H1 (cell line): ENCODE results near the gene BNC2. TPM values are rescaled to one million over a fixed set of nuclear protein-coding genes. Genes with fewer than 3 reads are reported as not detected.

Source experiments
- CTCF ChIA-PET: fragments of 300-600 bp; sonication (Branson Sonifier 250); formaldehyde crosslinking; loops from one replicate; lab custom pipeline; 2021; ENCODE audit not compliant: partially characterized antibody; lab: Charles Lee
- POLR2A ChIA-PET: fragments of 300-600 bp; sonication (Branson Sonifier 250); formaldehyde crosslinking; loops from one replicate; lab custom pipeline; 2021; ENCODE audit warnings: inconsistent platforms; ENCODE audit not compliant: partially characterized antibody; lab: Charles Lee
- DNase-seq, 2 experiments: peaks; one replicate each; pipeline versions ENCODE4 v3.0.0 to v3.0.0-alpha.2; 2010 to 2022; ENCODE audit warnings: low spot score in 2 of 2, low read depth in 1 of 2, mixed read lengths in 1 of 2
- FAIRE-seq: peaks from 2 replicates; lab custom pipeline; 2011; peaks lifted over from hg19 to GRCh38; lab: Jason Lieb, UNC
- H2AFZ ChIP-seq: 2 replicates; pipeline ENCODE4 v1.8.1; 2012; ENCODE audit warnings: low read length, inconsistent platforms
- H2AK5ac ChIP-seq: 2 replicates; pipeline ENCODE4 v1.6.1; 2013; ENCODE audit warnings: low read depth, low read length
- H2BK120ac ChIP-seq: replicated peaks from 2 replicates; pipeline ENCODE3; 2013; ENCODE audit warnings: low read depth, low read length, inconsistent platforms
- H2BK12ac ChIP-seq: 2 replicates; pipeline ENCODE4 v1.6.1; 2013; ENCODE audit warnings: low read depth, low read length
- H2BK15ac ChIP-seq: 2 replicates; pipeline ENCODE4 v1.6.1; 2013; ENCODE audit warnings: low read length
- H2BK20ac ChIP-seq: 2 replicates; pipeline ENCODE4 v1.6.1; 2013; ENCODE audit warnings: low read length
- H2BK5ac ChIP-seq: 2 replicates; pipeline ENCODE4 v1.6.1; 2013; ENCODE audit warnings: low read depth, low read length
- H3K14ac ChIP-seq: 2 replicates; pipeline ENCODE4 v1.6.1; 2013; ENCODE audit warnings: inconsistent platforms; ENCODE audit not compliant: insufficient read length
- H3K18ac ChIP-seq: 2 replicates; pipeline ENCODE4 v1.6.1; 2013; ENCODE audit warnings: low read length; ENCODE audit errors: extremely low read depth
- H3K23ac ChIP-seq: 2 replicates; pipeline ENCODE4 v1.6.1; 2013; ENCODE audit warnings: inconsistent platforms; ENCODE audit not compliant: insufficient read length
- H3K23me2 ChIP-seq: 2 replicates; pipeline ENCODE4 v1.6.1; 2013; ENCODE audit warnings: low read depth, low read length
- H3K27ac ChIP-seq: 2 replicates; pipeline ENCODE4 v1.6.1; 2011; ENCODE audit warnings: low read depth, low read length, inconsistent platforms
- H3K27me3 ChIP-seq, 4 experiments: replicated peaks in 1 of 4; 1 replicate in 1 of 4; 2 replicates in 3 of 4; pipeline versions ENCODE4 v1.6.1 to v1.8.1; 2011 to 2013; ENCODE audit warnings: low read length in 3 of 4, mild to moderate bottlenecking in 3 of 4, inconsistent platforms in 2 of 4, mixed read lengths in 2 of 4, moderate library complexity in 1 of 4; ENCODE audit not compliant: control insufficient read depth in 3 of 4, insufficient read depth in 3 of 4; ENCODE audit errors: extremely low read depth in 1 of 4
- H3K36me3 ChIP-seq, 4 experiments: 2 replicates each; pipeline versions ENCODE4 v1.6.1 to v1.8.1; 2011 to 2013; ENCODE audit warnings: mild to moderate bottlenecking in 4 of 4, low read length in 3 of 4, moderate library complexity in 2 of 4, control low read depth in 1 of 4, inconsistent platforms in 1 of 4; ENCODE audit not compliant: insufficient read depth in 4 of 4, control insufficient read depth in 2 of 4
- H3K4ac ChIP-seq: replicated peaks from 2 replicates; pipeline ENCODE3; 2013; ENCODE audit warnings: low read length, low read depth, mixed read lengths, inconsistent platforms; ENCODE audit not compliant: insufficient read length
- H3K4me1 ChIP-seq, 4 experiments: replicated peaks in 1 of 4; 1 replicate in 1 of 4; 2 replicates in 3 of 4; pipeline versions ENCODE4 v1.6.1 to v1.8.1; 2011 to 2013; ENCODE audit warnings: low read length in 3 of 4, inconsistent platforms in 2 of 4, mixed read lengths in 1 of 4; ENCODE audit not compliant: insufficient read depth in 4 of 4, control insufficient read depth in 3 of 4
- H3K4me2 ChIP-seq, 2 experiments: 2 replicates each; pipeline versions ENCODE4 v1.6.1 to v1.8.1; 2011 to 2013; ENCODE audit warnings: low read depth in 2 of 2, low read length in 2 of 2, control low read depth in 1 of 2, inconsistent platforms in 1 of 2, mild to moderate bottlenecking in 1 of 2; ENCODE audit not compliant: insufficient read depth in 1 of 2
- H3K4me3 ChIP-seq, 4 experiments: fragments of 200-600, 300-600 bp in 1 of 4; sonication (generic), shearing (Covaris generic), sonication (Bioruptor Twin) in 1 of 4; 2 replicates each; pipeline versions ENCODE4 v1.5.1 to v1.8.1; 2011 to 2016; ENCODE audit warnings: low read length in 4 of 4, low read depth in 3 of 4, control low read depth in 2 of 4, inconsistent platforms in 2 of 4, mild to moderate bottlenecking in 2 of 4, mixed read lengths in 1 of 4, moderate library complexity in 1 of 4; ENCODE audit not compliant: insufficient read depth in 2 of 4; ENCODE audit errors: extremely low read depth in 1 of 4
- H3K56ac ChIP-seq: replicated peaks from 2 replicates; pipeline ENCODE3; 2013; ENCODE audit warnings: low read depth, mild to moderate bottlenecking, mixed read lengths, low read length, inconsistent platforms; ENCODE audit not compliant: insufficient read length
- H3K79me1 ChIP-seq: 2 replicates; pipeline ENCODE4 v1.6.1; 2013; ENCODE audit warnings: low read depth, low read length, control low read depth
- H3K79me2 ChIP-seq, 2 experiments: 2 replicates each; pipeline versions ENCODE4 v1.6.1 to v1.8.1; 2012 to 2013; ENCODE audit warnings: low read length in 2 of 2, mild to moderate bottlenecking in 2 of 2, inconsistent platforms in 1 of 2; ENCODE audit not compliant: insufficient read depth in 2 of 2, control insufficient read depth in 1 of 2
- H3K9ac ChIP-seq, 4 experiments: replicated peaks in 1 of 4; 1 replicate in 1 of 4; 2 replicates in 3 of 4; pipeline versions ENCODE4 v1.6.1 to v1.8.1; 2011 to 2013; ENCODE audit warnings: low read depth in 3 of 4, low read length in 3 of 4, control low read depth in 2 of 4, mild to moderate bottlenecking in 2 of 4, moderate library complexity in 2 of 4, inconsistent platforms in 1 of 4; ENCODE audit errors: extremely low read depth in 1 of 4
- H3K9me3 ChIP-seq, 2 experiments: 2 replicates each; pipeline versions ENCODE4 v1.6.1 to v1.8.1; 2012 to 2013; ENCODE audit warnings: mild to moderate bottlenecking in 2 of 2, moderate library complexity in 2 of 2, control low read depth in 1 of 2, inconsistent platforms in 1 of 2, low read depth in 1 of 2, low read length in 1 of 2, mixed read lengths in 1 of 2; ENCODE audit not compliant: insufficient read depth in 2 of 2
- H4K20me1 ChIP-seq, 2 experiments: replicated peaks in 1 of 2; 2 replicates each; pipeline versions ENCODE3 to v1.8.1; 2011 to 2013; ENCODE audit warnings: inconsistent platforms in 2 of 2, low read length in 2 of 2, mild to moderate bottlenecking in 1 of 2; ENCODE audit not compliant: insufficient read depth in 2 of 2, control insufficient read depth in 1 of 2
- H4K5ac ChIP-seq: 2 replicates; pipeline ENCODE4 v1.6.1; 2013; ENCODE audit warnings: low read length, low read depth, mixed read lengths, inconsistent platforms; ENCODE audit not compliant: insufficient read length
- H4K8ac ChIP-seq: 2 replicates; pipeline ENCODE4 v1.8.0; 2013; ENCODE audit warnings: mild to moderate bottlenecking, moderate library complexity, low read length, inconsistent platforms; ENCODE audit not compliant: insufficient read depth; ENCODE audit errors: extremely low read depth
- H4K91ac ChIP-seq: replicated peaks from 2 replicates; pipeline ENCODE3; 2013; ENCODE audit warnings: low read length, mixed read lengths, inconsistent platforms; ENCODE audit not compliant: insufficient read length
- CREB1 ChIP-seq: IDR thresholded peaks from 2 replicates; pipeline ENCODE4 v1.6.1; 2012; ENCODE audit warnings: inconsistent platforms
- FOSL1 ChIP-seq: IDR thresholded peaks from 2 replicates; pipeline ENCODE4 v1.6.1; 2011; ENCODE audit warnings: mild to moderate bottlenecking, low read depth, low read length, moderate library complexity; ENCODE audit not compliant: insufficient read depth
- JUN ChIP-seq: IDR thresholded peaks from 2 replicates; pipeline ENCODE4 v1.6.1; 2011; ENCODE audit warnings: low read depth, mild to moderate bottlenecking, improper control_type of control experiment, low read length
- MAX ChIP-seq: IDR thresholded peaks from 2 replicates; pipeline ENCODE4 v1.6.1; 2012; ENCODE audit warnings: inconsistent platforms
- RAD21 ChIP-seq, 2 experiments: IDR thresholded peaks in 1 of 2; conservative IDR thresholded peaks in 1 of 2; 2 replicates each; pipeline ENCODE4 v1.6.1; 2011; ENCODE audit warnings: low read depth in 2 of 2, low read length in 2 of 2, improper control_type of control experiment in 1 of 2, inconsistent platforms in 1 of 2, mild to moderate bottlenecking in 1 of 2, moderate library complexity in 1 of 2
- RNF2 ChIP-seq: fragments of 200-900, 300-1000 bp; sonication (generic); IDR thresholded peaks from 2 replicates; pipeline ENCODE4 v1.7.1; 2016; ENCODE audit warnings: borderline replicate concordance, low read depth, mild to moderate bottlenecking, antibody characterized with exemption, low read length; ENCODE audit not compliant: poor library complexity, severe bottlenecking; ENCODE audit errors: missing control alignments
- SIN3A ChIP-seq, 2 experiments: IDR thresholded peaks in 1 of 2; conservative IDR thresholded peaks in 1 of 2; 2 replicates each; pipeline ENCODE4 v1.6.1; 2011 to 2012; ENCODE audit warnings: low read length in 2 of 2, improper control_type of control experiment in 1 of 2, low read depth in 1 of 2, mild to moderate bottlenecking in 1 of 2
- SRF ChIP-seq: IDR thresholded peaks from 2 replicates; pipeline ENCODE4 v1.6.1; 2011; ENCODE audit warnings: mild to moderate bottlenecking, low read depth, low read length, moderate library complexity
- TBP ChIP-seq: IDR thresholded peaks from 2 replicates; pipeline ENCODE4 v1.6.1; 2011; ENCODE audit warnings: low read depth, low read length, improper control_type of control experiment
- TCF12 ChIP-seq: IDR thresholded peaks from 2 replicates; pipeline ENCODE4 v1.6.1; 2011; ENCODE audit warnings: low read depth, mild to moderate bottlenecking, low read length
- WGBS, 2 experiments: shearing (Covaris generic) in 1 of 2; methylation state at CpG; one replicate each; pipeline versions ENCODE4 v1.1.6 to v1.1.7; 2013 to 2015; ENCODE audit warnings: low lambda C conversion rate in 2 of 2, mixed read lengths in 2 of 2, inconsistent platforms in 1 of 2, low coverage in 1 of 2, missing lambda C conversion rate in 1 of 2; ENCODE audit not compliant: insufficient replicate concordance in 2 of 2, insufficient coverage in 1 of 2, insufficient read length in 1 of 2; ENCODE audit errors: extremely low coverage in 1 of 2, missing lambda C conversion rate in 1 of 2; 5-methylcytosine and 5-hydroxymethylcytosine counted together
- polyA plus RNA-seq, 7 experiments: library from polyadenylated mRNA; depleted of rRNA in 3 of 7; stranded (reverse) in 5 of 7; unstranded in 2 of 7; fragments of >200 nt in 5 of 7; fragments of 200-250 nt in 2 of 7; gene quantifications; 1 replicate in 5 of 7; 2 replicates in 1 of 7; 4 replicates in 1 of 7; pipeline versions ENCODE4 v1.2.1 to v1.2.3, GENCODE V29; 2011 to 2013; ENCODE audit warnings: missing spikeins in 2 of 7, mixed read lengths in 2 of 7
- total RNA-seq: library from RNA; stranded (reverse); fragmentation: NEBNext Ultra II Directional; extraction: Animal tissue kit (Norgen Biotek cat#: 25700); gene quantifications from 2 replicates; pipeline ENCODE4 v1.2.1, GENCODE V29; 2021

BNC2 gene
- total and polyA plus RNA-seq, 2 of the 8 experiments (the other 6 are each of a cell fraction or from before 2014, with no cell fraction given), result 16.0 to 26.8 TPM

GRCh38 chr9:16904655-16905054 lies 34.2 kb upstream of the BNC2 start:
- H3K4me2 ChIP-seq, result no peak overlapping the region
- no peak overlapping the region for H4K91ac ChIP-seq
- 89% methylated on average over 4 of the region's 4 CpGs; no CpG with 5 or more reads in 1 of the 2 experiments for WGBS, 2 experiments
- H2AFZ ChIP-seq, result no peak overlapping the region; the same call in 1 of the 2 replicates
- H3K18ac ChIP-seq, result no peak overlapping the region; the same call in 1 of the 2 replicates
- ChIA-PET CTCF (interaction anchor here (0.6 kb wide), 1 partner anchor 251 kb away, joined by 3 read pairs; no protein-coding TSS in a partner anchor), POLR2A (no interaction called here)
- H2AK5ac ChIP-seq, result no peak overlapping the region
- H3K79me2 ChIP-seq, result no peaks in the 10 kb centered on the region
- no peak overlapping the region for H3K27ac ChIP-seq
- no peaks in the 10 kb centered on the region for H3K36me3 ChIP-seq
- H3K23ac ChIP-seq, result no peak overlapping the region
- no peaks in the 10 kb centered on the region for H4K20me1 ChIP-seq
- H3K27me3 ChIP-seq, result no peaks in the 10 kb centered on the region
- no peak for DNase-seq
- no peak overlapping the region for H2BK120ac ChIP-seq
- H2BK20ac ChIP-seq, result no peak overlapping the region
- no peak overlapping the region for H3K56ac ChIP-seq
- no peaks in the 10 kb centered on the region for H3K23me2 ChIP-seq
- H2BK5ac ChIP-seq, result no peak overlapping the region
- no peak overlapping the region for H3K9ac ChIP-seq
- H2BK12ac ChIP-seq, result no peak overlapping the region
- TF ChIP-seq JUN, result no peak
- TF ChIP-seq FOSL1, result no peak
- no peak for TF ChIP-seq SRF
- no peak for TF ChIP-seq TBP
- TF ChIP-seq SIN3A (conservative IDR thresholded peaks at IDR 0.05 in 1 of 2, IDR thresholded peaks at IDR 0.05 in 1 of 2; ENCODE audit: low read depth in 1 of 2, low read length in 2 of 2), result no peak
- TF ChIP-seq CREB1, result no peak
- TF ChIP-seq RAD21 (IDR thresholded peaks at IDR 0.05 in 1 of 2, conservative IDR thresholded peaks at IDR 0.05 in 1 of 2; ENCODE audit: low read depth in 2 of 2, low read length in 2 of 2), result no peak
- no peak for TF ChIP-seq TCF12
- no peak for TF ChIP-seq MAX
- no peak for TF ChIP-seq RNF2
- no peak for FAIRE-seq
- H3K14ac ChIP-seq, result no peak overlapping the region
- H3K9me3 ChIP-seq, result no peaks in the 10 kb centered on the region
- no peak overlapping the region for H2BK15ac ChIP-seq
- H3K4ac ChIP-seq, result no peak overlapping the region
- no peak overlapping the region for H3K4me3 ChIP-seq
- no peak overlapping the region for H4K8ac ChIP-seq
- no peak overlapping the region for H4K5ac ChIP-seq
- no peaks in the 10 kb centered on the region for H3K4me1 ChIP-seq
- H3K79me1 ChIP-seq, result no peaks in the 10 kb centered on the region
